ENCODE data around the gene FUCA2.

FUCA2 gene

DNA sequence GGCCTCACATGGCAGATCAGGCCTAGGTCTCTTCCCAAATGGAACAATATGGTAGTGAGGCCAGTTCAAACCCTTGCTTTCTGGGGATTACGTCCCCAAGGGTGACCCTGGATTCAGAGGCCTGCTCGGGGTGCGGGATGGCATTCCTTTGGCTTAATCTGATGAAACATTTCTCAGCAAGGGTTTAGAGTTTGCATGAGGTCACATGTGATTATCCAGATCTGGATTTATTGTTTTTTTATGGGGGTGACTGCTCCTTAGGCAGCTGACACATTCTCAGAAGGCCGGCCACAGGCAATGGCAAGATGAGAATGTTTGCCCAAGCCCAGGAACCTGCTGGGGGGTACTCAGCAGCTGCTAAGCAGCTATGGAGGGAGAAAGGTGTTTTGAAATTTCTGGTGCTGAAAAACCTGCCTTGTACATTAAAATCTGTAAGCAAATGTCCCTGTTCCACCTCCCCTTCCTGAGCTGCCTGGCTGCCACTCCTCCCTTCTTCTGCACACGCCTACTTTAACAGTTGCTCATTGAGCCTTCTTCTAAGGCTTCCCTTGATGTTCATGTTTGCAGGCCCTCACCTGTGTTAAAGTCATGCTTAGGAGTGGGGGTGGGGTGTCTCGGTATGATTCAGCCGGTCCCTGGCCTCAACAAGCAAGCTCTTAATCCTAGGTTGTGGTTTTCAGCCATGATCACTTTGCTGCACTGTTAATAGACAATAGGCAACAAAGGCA is 37.9 kb upstream of the FUCA2 start:
- no peak for DNase-seq
- H3K27me3 ChIP-seq (ENCODE audit: insufficient read depth, low read length) = no peaks in the 10 kb centered on the region
- H3K4me2 ChIP-seq (ENCODE audit: low read length) = no peak overlapping the region
- H2BK5ac ChIP-seq (ENCODE audit: low read depth, low read length, poor library complexity) = no peak overlapping the region
- H3K23ac ChIP-seq (ENCODE audit: low read length) = no peak overlapping the region
- no CpG with 5 or more reads among the region's 7 CpGs for WGBS (ENCODE audit: extremely low coverage, insufficient coverage, insufficient read length)
- H3K9ac ChIP-seq (ENCODE audit: low read length) = no peak overlapping the region
- no peaks in the 10 kb centered on the region for H3K9me3 ChIP-seq (ENCODE audit: insufficient read depth, low read depth, low read length)
- no peak overlapping the region for H4K12ac ChIP-seq (ENCODE audit: low read depth, low read length)
- no peak overlapping the region for H2AFZ ChIP-seq (ENCODE audit: insufficient read depth, low read length, poor library complexity)
- H3K36me3 ChIP-seq (ENCODE audit: control insufficient read depth in 1 of 2, insufficient read depth in 2 of 2, low read length in 2 of 2) = no peaks in the 10 kb centered on the region
- no peak overlapping the region for H3K27ac ChIP-seq (ENCODE audit: low read depth, low read length)
- no peaks in the 10 kb centered on the region for H3K79me1 ChIP-seq (ENCODE audit: low read length)
- no peak overlapping the region for H2AK5ac ChIP-seq (ENCODE audit: low read length)
- no peaks in the 10 kb centered on the region for H3K4me1 ChIP-seq (ENCODE audit: control insufficient read depth in 1 of 2, insufficient read depth in 2 of 2, low read length in 2 of 2)
- H3K14ac ChIP-seq (ENCODE audit: low read length) = no peak overlapping the region
- no peak overlapping the region for H2BK120ac ChIP-seq (ENCODE audit: insufficient read depth, low read length, poor library complexity)
- H3K79me2 ChIP-seq (ENCODE audit: control insufficient read depth, insufficient read depth, low read length, poor library complexity) = no peaks in the 10 kb centered on the region
- H4K8ac ChIP-seq (ENCODE audit: low read depth, low read length) = no peak overlapping the region
- H3K4ac ChIP-seq (ENCODE audit: low read depth, low read length) = no peak overlapping the region
- no peak overlapping the region for H4K91ac ChIP-seq (ENCODE audit: low read depth, low read length)
- no peak overlapping the region for H3K4me3 ChIP-seq (ENCODE audit: low read depth, low read length)
- H2BK12ac ChIP-seq (ENCODE audit: low read length) = no peak overlapping the region
- H3K18ac ChIP-seq (ENCODE audit: low read length) = no peak overlapping the region

DNA sequence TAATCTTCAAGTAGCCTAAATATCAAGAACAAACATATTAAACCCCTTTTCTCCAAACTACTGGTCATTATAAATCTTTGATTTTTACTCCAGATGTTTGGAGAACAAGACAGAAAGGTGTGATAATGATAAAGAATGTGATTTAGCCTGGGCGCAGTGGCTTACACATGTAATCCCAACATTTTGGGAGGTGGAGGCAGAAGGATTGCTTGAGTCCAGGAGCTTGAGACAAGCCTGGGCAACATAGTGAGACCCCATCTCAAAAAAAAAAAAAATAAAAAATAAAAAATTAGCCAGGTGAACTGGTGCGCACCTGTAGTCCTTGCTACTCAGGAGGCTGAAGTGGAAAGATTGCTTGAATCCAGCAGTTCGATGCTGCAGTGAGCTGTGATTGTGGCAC is 35.1 kb upstream of the FUCA2 start:
- no peak overlapping the region for H3K4me3 ChIP-seq (ENCODE audit: low read depth, low read length)
- H2BK120ac ChIP-seq (ENCODE audit: insufficient read depth, low read length, poor library complexity) = no peak overlapping the region
- no peaks in the 10 kb centered on the region for H3K27me3 ChIP-seq (ENCODE audit: insufficient read depth, low read length)
- no peaks in the 10 kb centered on the region for H3K36me3 ChIP-seq (ENCODE audit: control insufficient read depth in 1 of 2, insufficient read depth in 2 of 2, low read length in 2 of 2)
- no peak overlapping the region for H4K8ac ChIP-seq (ENCODE audit: low read depth, low read length)
- H2AK5ac ChIP-seq (ENCODE audit: low read length) = no peak overlapping the region
- no peak overlapping the region for H2BK5ac ChIP-seq (ENCODE audit: low read depth, low read length, poor library complexity)
- no peaks in the 10 kb centered on the region for H3K4me1 ChIP-seq (ENCODE audit: control insufficient read depth in 1 of 2, insufficient read depth in 2 of 2, low read length in 2 of 2)
- H3K23ac ChIP-seq (ENCODE audit: low read length) = no peak overlapping the region
- no peaks in the 10 kb centered on the region for H3K79me1 ChIP-seq (ENCODE audit: low read length)
- WGBS (ENCODE audit: extremely low coverage, insufficient coverage, insufficient read length) = no CpG with 5 or more reads among the region's 3 CpGs
- H4K91ac ChIP-seq (ENCODE audit: low read depth, low read length) = no peak overlapping the region
- H3K4me2 ChIP-seq (ENCODE audit: low read length) = no peak overlapping the region
- H3K27ac ChIP-seq (ENCODE audit: low read depth, low read length) = no peak overlapping the region
- H2BK12ac ChIP-seq (ENCODE audit: low read length) = no peak overlapping the region
- H3K14ac ChIP-seq (ENCODE audit: low read length) = no peak overlapping the region
- H2AFZ ChIP-seq (ENCODE audit: insufficient read depth, low read length, poor library complexity) = no peak overlapping the region
- no peak overlapping the region for H4K12ac ChIP-seq (ENCODE audit: low read depth, low read length)
- no peak for DNase-seq
- H3K79me2 ChIP-seq (ENCODE audit: control insufficient read depth, insufficient read depth, low read length, poor library complexity) = no peaks in the 10 kb centered on the region
- no peaks in the 10 kb centered on the region for H3K9me3 ChIP-seq (ENCODE audit: insufficient read depth, low read depth, low read length)
- H3K9ac ChIP-seq (ENCODE audit: low read length) = no peak overlapping the region
- H3K18ac ChIP-seq (ENCODE audit: low read length) = no peak overlapping the region
- H3K4ac ChIP-seq (ENCODE audit: low read depth, low read length) = no peak overlapping the region

DNA sequence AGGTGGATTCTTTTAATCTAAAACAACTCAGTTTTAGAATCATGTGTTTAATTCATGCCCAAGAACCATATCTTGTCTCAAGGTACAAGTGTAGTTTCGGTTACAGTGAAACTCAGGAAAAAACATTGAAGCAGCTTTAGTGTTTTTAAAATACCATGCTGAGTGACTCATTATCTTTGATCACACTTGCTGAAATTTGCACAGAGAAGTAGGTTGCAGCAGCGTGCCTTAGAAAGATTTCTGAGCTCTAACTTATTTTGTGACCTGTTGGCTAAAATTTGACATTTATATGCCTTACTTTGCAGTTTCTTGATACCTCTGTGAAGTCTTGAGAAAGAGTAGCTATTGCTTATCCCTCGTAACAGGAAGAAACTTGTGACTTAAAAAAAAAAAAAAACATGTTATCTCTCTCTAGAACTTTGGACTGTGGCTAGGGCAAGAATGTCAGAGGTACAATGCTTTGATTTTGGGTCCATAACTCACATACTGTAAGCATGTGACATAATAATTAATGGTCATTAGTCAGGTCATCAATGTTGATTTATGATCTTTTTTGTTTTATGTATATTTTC is 34.5 kb upstream of the FUCA2 start:
- H2BK5ac ChIP-seq (ENCODE audit: low read depth, low read length, poor library complexity) = no peak overlapping the region
- H4K91ac ChIP-seq (ENCODE audit: low read depth, low read length) = no peak overlapping the region
- H2BK120ac ChIP-seq (ENCODE audit: insufficient read depth, low read length, poor library complexity) = no peak overlapping the region
- H4K12ac ChIP-seq (ENCODE audit: low read depth, low read length) = no peak overlapping the region
- no peaks in the 10 kb centered on the region for H3K79me2 ChIP-seq (ENCODE audit: control insufficient read depth, insufficient read depth, low read length, poor library complexity)
- no peak overlapping the region for H2AK5ac ChIP-seq (ENCODE audit: low read length)
- no peaks in the 10 kb centered on the region for H3K4me1 ChIP-seq (ENCODE audit: control insufficient read depth in 1 of 2, insufficient read depth in 2 of 2, low read length in 2 of 2)
- no peaks in the 10 kb centered on the region for H3K9me3 ChIP-seq (ENCODE audit: insufficient read depth, low read depth, low read length)
- H4K8ac ChIP-seq (ENCODE audit: low read depth, low read length) = no peak overlapping the region
- no peaks in the 10 kb centered on the region for H3K36me3 ChIP-seq (ENCODE audit: control insufficient read depth in 1 of 2, insufficient read depth in 2 of 2, low read length in 2 of 2)
- H3K4ac ChIP-seq (ENCODE audit: low read depth, low read length) = no peak overlapping the region
- WGBS (ENCODE audit: extremely low coverage, insufficient coverage, insufficient read length) = no CpG with 5 or more reads among the region's 3 CpGs
- no peak overlapping the region for H3K4me2 ChIP-seq (ENCODE audit: low read length)
- no peak overlapping the region for H3K23ac ChIP-seq (ENCODE audit: low read length)
- no peak overlapping the region for H3K18ac ChIP-seq (ENCODE audit: low read length)
- H3K4me3 ChIP-seq (ENCODE audit: low read depth, low read length) = no peak overlapping the region
- H3K27me3 ChIP-seq (ENCODE audit: insufficient read depth, low read length) = no peaks in the 10 kb centered on the region
- H3K9ac ChIP-seq (ENCODE audit: low read length) = no peak overlapping the region
- H3K14ac ChIP-seq (ENCODE audit: low read length) = no peak overlapping the region
- no peak overlapping the region for H2BK12ac ChIP-seq (ENCODE audit: low read length)
- DNase-seq = no peak
- no peak overlapping the region for H2AFZ ChIP-seq (ENCODE audit: insufficient read depth, low read length, poor library complexity)
- H3K79me1 ChIP-seq (ENCODE audit: low read length) = no peaks in the 10 kb centered on the region
- H3K27ac ChIP-seq (ENCODE audit: low read depth, low read length) = no peak overlapping the region

DNA sequence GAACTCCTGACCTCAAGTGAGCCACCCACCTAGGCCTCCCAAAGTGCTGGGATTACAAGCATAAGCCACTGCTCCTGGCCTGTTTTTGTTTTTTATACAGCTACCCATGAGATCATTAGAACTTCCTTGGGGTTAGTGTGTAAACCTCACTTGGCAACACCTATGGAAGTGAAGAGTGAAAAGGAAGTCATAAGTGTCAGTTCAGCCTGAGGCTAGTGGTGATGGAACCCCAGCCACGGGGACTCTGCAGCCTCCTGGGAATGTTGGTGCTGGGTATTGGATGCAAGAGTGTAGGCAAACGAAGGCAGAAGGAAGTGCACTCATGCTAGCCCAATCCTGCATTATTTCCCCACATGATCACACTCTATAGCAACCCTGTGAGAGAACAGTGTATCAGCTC is 33.6 kb upstream of the FUCA2 start:
- no CpG with 5 or more reads among the region's 2 CpGs for WGBS (ENCODE audit: extremely low coverage, insufficient coverage, insufficient read length)
- Histone ChIP-seq H3K4ac (ENCODE audit: low read depth, low read length) (no peak overlapping the region), H3K14ac (ENCODE audit: low read length) (no peak overlapping the region), H3K27ac (ENCODE audit: low read depth, low read length) (no peak overlapping the region), H3K79me2 (ENCODE audit: control insufficient read depth, insufficient read depth, low read length, poor library complexity) (no peaks in the 10 kb centered on the region), H2AFZ (ENCODE audit: insufficient read depth, low read length, poor library complexity) (no peak overlapping the region), H4K8ac (ENCODE audit: low read depth, low read length) (no peak overlapping the region), H3K18ac (ENCODE audit: low read length) (no peak overlapping the region), H3K9me3 (ENCODE audit: insufficient read depth, low read depth, low read length) (no peaks in the 10 kb centered on the region), H3K36me3 (ENCODE audit: control insufficient read depth in 1 of 2, insufficient read depth in 2 of 2, low read length in 2 of 2) (no peaks in the 10 kb centered on the region), H4K91ac (ENCODE audit: low read depth, low read length) (no peak overlapping the region), H4K12ac (ENCODE audit: low read depth, low read length) (no peak overlapping the region), H3K4me2 (ENCODE audit: low read length) (no peak overlapping the region), H2AK5ac (ENCODE audit: low read length) (no peak overlapping the region), H2BK12ac (ENCODE audit: low read length) (no peak overlapping the region), H2BK120ac (ENCODE audit: insufficient read depth, low read length, poor library complexity) (no peak overlapping the region), H3K79me1 (ENCODE audit: low read length) (no peaks in the 10 kb centered on the region), H3K4me3 (ENCODE audit: low read depth, low read length) (no peak overlapping the region), H3K9ac (ENCODE audit: low read length) (no peak overlapping the region), H3K4me1 (ENCODE audit: control insufficient read depth in 1 of 2, insufficient read depth in 2 of 2, low read length in 2 of 2) (no peaks in the 10 kb centered on the region), H3K27me3 (ENCODE audit: insufficient read depth, low read length) (no peaks in the 10 kb centered on the region), H2BK5ac (ENCODE audit: low read depth, low read length, poor library complexity) (no peak overlapping the region), H3K23ac (ENCODE audit: low read length) (no peak overlapping the region)
- DNase-seq = no peak

Measured in trophoblast cell (in vitro differentiated cells and primary cell).